22Rv1 (cell line): ENCODE measurements around the gene SIGLEC1.

Experiments
- ZFX ChIP-seq: fragments of 450-650 bp; IDR thresholded peaks from 2 replicates; pipeline ENCODE4 v1.6.1; 2017; ENCODE audit warnings: antibody characterized with exemption, borderline replicate concordance
- TF ChIP-seq, protein P1 (sequence below): fragments of 450-650 bp; IDR thresholded peaks from 2 replicates; pipeline ENCODE4 v1.5.1; 2017; ENCODE audit warnings: mild to moderate bottlenecking

DNA sequence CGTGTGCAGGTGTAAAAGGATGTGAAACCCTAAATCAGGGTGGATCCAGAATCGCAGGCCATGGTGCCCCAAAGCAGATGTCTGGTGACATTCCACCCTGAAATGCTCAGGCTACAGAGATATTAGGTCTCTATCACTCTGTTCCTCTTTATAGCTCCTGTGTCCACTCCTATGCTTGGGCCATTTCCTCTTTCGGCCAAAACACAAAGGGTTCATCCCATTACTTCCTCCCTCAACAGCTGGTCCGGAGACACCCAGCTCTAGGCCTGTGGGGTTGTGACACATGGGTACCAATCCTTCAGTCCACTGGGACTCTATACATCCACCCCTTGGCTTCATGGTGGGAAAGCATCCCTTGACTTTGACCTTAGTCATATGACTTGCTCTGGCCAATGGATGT, 1.7 kb upstream of the SIGLEC1 start:
- TF ChIP-seq, protein P1, sequence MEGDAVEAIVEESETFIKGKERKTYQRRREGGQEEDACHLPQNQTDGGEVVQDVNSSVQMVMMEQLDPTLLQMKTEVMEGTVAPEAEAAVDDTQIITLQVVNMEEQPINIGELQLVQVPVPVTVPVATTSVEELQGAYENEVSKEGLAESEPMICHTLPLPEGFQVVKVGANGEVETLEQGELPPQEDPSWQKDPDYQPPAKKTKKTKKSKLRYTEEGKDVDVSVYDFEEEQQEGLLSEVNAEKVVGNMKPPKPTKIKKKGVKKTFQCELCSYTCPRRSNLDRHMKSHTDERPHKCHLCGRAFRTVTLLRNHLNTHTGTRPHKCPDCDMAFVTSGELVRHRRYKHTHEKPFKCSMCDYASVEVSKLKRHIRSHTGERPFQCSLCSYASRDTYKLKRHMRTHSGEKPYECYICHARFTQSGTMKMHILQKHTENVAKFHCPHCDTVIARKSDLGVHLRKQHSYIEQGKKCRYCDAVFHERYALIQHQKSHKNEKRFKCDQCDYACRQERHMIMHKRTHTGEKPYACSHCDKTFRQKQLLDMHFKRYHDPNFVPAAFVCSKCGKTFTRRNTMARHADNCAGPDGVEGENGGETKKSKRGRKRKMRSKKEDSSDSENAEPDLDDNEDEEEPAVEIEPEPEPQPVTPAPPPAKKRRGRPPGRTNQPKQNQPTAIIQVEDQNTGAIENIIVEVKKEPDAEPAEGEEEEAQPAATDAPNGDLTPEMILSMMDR, result no peak
- TF ChIP-seq ZFX, result no peak
